ENCODE data around the gene LRRC66.

Gene LRRC66

GRCh38 chr4:52036886-52037530 lies 16.8 kb upstream of the LRRC66 start:
- H3K4me3 ChIP-seq (ENCODE audit: low read depth, low read length) = peak overlapping the region; percentile 72
- no peak for TF ChIP-seq CTCF (IDR thresholded peaks at IDR 0.05; ENCODE audit: control insufficient read depth, extremely low read depth, insufficient read depth)

DNA sequence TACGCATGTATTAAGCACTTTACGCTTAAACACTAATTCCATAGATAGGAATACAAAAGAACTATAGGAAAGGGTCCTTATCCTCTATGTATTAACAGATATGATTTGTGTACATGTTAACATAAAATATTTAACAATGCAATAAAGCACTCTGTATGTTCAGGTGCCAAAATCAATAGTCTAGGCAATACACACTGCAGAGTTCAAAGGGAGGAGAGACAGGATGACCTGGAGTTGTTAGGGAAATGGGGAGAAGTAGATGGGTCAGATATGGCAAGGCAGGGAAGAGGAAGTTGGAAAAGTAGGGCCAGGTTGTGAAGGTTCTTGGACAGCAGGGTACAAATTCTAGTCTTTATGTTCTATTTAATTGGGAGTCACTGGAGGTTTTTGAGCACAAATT lies 15.0 kb upstream of the LRRC66 start:
- TF ChIP-seq CTCF (IDR thresholded peaks at IDR 0.05; ENCODE audit: control insufficient read depth, extremely low read depth, insufficient read depth) = no peak
- H3K4me3 ChIP-seq (ENCODE audit: low read depth, low read length) = no peak overlapping the region
- peak; percentile 46 for DNase-seq (ENCODE audit: low read depth)

More at GRCh38 chr4:52036886-52037530, 16.8 kb upstream of the LRRC66 start:
- no peak for DNase-seq (ENCODE audit: low read depth)

DNA sequence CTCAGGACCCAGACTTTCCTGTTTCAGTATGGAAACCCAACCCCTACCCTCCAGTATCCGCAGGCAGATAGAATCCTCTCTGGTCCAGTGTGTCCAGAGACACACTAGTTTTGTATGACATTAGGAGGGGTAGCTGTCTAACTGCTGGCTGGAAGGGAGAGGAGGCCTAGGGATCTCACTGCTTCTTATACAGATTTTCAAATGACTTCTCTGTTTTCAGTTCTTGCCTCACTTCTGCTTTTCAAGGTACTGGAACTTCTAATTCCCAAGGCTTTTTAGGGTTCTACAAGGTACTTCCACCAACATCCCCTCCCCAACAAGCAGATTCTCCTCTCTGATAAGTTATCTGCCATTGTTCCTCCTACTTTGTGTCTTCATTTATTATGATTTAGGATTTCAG lies 11.8 kb upstream of the LRRC66 start:
- no peak for TF ChIP-seq CTCF (IDR thresholded peaks at IDR 0.05; ENCODE audit: control insufficient read depth, extremely low read depth, insufficient read depth)
- H3K4me3 ChIP-seq (ENCODE audit: low read depth, low read length) = no peak overlapping the region
- no peak for DNase-seq (ENCODE audit: low read depth)

- TF ChIP-seq CTCF (IDR thresholded peaks at IDR 0.05; ENCODE audit: control insufficient read depth, extremely low read depth, insufficient read depth) = no peak
- H3K4me3 ChIP-seq (ENCODE audit: low read depth, low read length) = no peak overlapping the region
- no peak for DNase-seq (ENCODE audit: low read depth)
Observed at GRCh38 chr4:52028970-52029369, 8.8 kb upstream of the LRRC66 start.

- DNase-seq (ENCODE audit: low read depth) = no peak
- no peak overlapping the region for H3K4me3 ChIP-seq (ENCODE audit: low read depth, low read length)
- no peak for TF ChIP-seq CTCF (IDR thresholded peaks at IDR 0.05; ENCODE audit: control insufficient read depth, extremely low read depth, insufficient read depth)
Observed at GRCh38 chr4:52017814-52018213, 2.3 kb downstream of the LRRC66 start.

DNA sequence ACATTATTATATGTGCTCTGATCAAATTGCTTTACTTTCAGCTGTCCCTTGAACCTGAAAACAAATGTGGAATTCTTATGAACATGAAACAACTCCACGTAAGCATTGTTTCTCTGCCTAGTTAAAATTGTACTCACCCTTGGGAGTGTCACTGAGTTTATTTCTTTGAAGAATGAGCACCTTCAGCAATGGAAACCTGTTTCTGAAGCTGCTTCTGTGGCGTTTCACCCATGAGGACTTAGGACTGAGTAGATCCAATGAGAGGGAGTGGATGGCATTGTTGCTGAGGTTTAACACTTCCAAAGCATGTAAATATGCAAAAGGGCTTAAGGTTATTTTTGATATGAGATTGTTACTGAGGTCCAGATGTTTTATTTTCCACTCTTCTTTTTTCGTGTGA lies 3.2 kb downstream of the LRRC66 start:
- H3K4me3 ChIP-seq (ENCODE audit: low read depth, low read length) = no peak overlapping the region
- TF ChIP-seq CTCF (IDR thresholded peaks at IDR 0.05; ENCODE audit: control insufficient read depth, extremely low read depth, insufficient read depth) = no peak
- DNase-seq (ENCODE audit: low read depth) = no peak

DNA sequence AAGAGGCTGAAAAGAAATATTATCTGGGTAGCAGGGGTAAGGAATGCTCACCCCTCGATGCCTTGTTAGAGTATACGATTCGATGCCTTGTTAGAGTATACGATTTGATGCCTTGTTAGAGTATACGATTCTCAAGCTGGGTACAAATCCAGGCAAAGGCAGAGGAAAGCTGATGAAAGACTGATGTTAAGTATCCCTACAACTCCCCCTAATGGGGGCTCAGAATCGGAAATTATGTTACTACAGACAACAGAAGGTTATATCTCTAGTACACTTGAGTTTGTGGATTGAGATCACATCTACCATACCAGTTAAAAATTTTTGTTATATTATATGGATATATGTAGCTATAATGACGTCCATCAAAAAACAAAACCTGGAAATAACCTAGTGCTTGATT lies 4.8 kb downstream of the LRRC66 start:
- no peak overlapping the region for H3K4me3 ChIP-seq (ENCODE audit: low read depth, low read length)
- no peak for DNase-seq (ENCODE audit: low read depth)
- TF ChIP-seq CTCF (IDR thresholded peaks at IDR 0.05; ENCODE audit: control insufficient read depth, extremely low read depth, insufficient read depth) = peak; percentile 33

Measured in LNCaP clone FGC (cell line).